Measurements from ENCODE around the gene ADISSP. TPM values are rescaled to one million over a fixed set of nuclear protein-coding genes. Genes with fewer than 3 reads are reported as not detected.

The ADISSP gene
- total RNA-seq, 2 donors from 2014 or later: 13.3 to 19.8 TPM

GRCh38 chr20:3763671-3764601 lies 3.6 kb downstream of the ADISSP start:
- ATAC-seq (no peak), DNase-seq (no peak)
- intact Hi-C loops (cut with DNase I, micrococcal nuclease): no loop called here

- ATAC-seq (no peak), DNase-seq (no peak)
- intact Hi-C loops (cut with DNase I, micrococcal nuclease): no loop called here
Observed at GRCh38 chr20:3760655-3761348, 6.8 kb downstream of the ADISSP start.

GRCh38 chr20:3759884-3760283 lies 7.7 kb downstream of the ADISSP start:
- ATAC-seq: no peak
- intact Hi-C loops (cut with DNase I, micrococcal nuclease): no loop called here
- no peak for DNase-seq

- ATAC-seq (no peak), DNase-seq (no peak)
- intact Hi-C loops (cut with DNase I, micrococcal nuclease): no loop called here
Observed at GRCh38 chr20:3759316-3759823, 8.2 kb downstream of the ADISSP start.

- ATAC-seq (no peak), DNase-seq (no peak)
- intact Hi-C loops (cut with DNase I, micrococcal nuclease): no loop called here
Observed at GRCh38 chr20:3758566-3758965, 9.0 kb downstream of the ADISSP start.

- DNase-seq (no peak), ATAC-seq (no peak)
- intact Hi-C loops (cut with DNase I, micrococcal nuclease): no loop called here
Observed at GRCh38 chr20:3757268-3757667, 10.3 kb downstream of the ADISSP start.

- intact Hi-C loops (cut with DNase I, micrococcal nuclease): no loop called here
- no peak for ATAC-seq
- DNase-seq: no peak
Observed at GRCh38 chr20:3755814-3756480, 11.6 kb downstream of the ADISSP start.

- ATAC-seq (no peak), DNase-seq (no peak)
- intact Hi-C loops (cut with DNase I, micrococcal nuclease): no loop called here
Observed at GRCh38 chr20:3755269-3755668, 12.3 kb downstream of the ADISSP start.

GRCh38 chr20:3754276-3754630 lies 13.3 kb downstream of the ADISSP start:
- ATAC-seq (no peak), DNase-seq (no peak)
- intact Hi-C loops (cut with DNase I, micrococcal nuclease): no loop called here

- intact Hi-C loops (cut with DNase I, micrococcal nuclease): no loop called here
- ATAC-seq (no peak), DNase-seq (no peak)
Observed at GRCh38 chr20:3753501-3754275, 13.9 kb downstream of the ADISSP start.

- intact Hi-C loops (cut with DNase I, micrococcal nuclease): no loop called here
- ATAC-seq: peak; percentile 68
- DNase-seq: peak in 1 of 2 donors; percentile 77
Observed at GRCh38 chr20:3753098-3753497, 14.5 kb downstream of the ADISSP start.

- no peak for DNase-seq
- ATAC-seq: peak; percentile 11
- intact Hi-C loops (cut with DNase I, micrococcal nuclease): no loop called here
Observed at GRCh38 chr20:3752386-3752759, 15.2 kb downstream of the ADISSP start.

- intact Hi-C loops (cut with DNase I, micrococcal nuclease): no loop called here
- DNase-seq (peak; percentile 69 to 74), ATAC-seq (peak; percentile 64)
Observed at GRCh38 chr20:3751675-3752385, 15.7 kb downstream of the ADISSP start.

GRCh38 chr20:3751305-3751674 lies 16.3 kb downstream of the ADISSP start:
- peak; percentile 1 for ATAC-seq
- intact Hi-C loops (cut with DNase I, micrococcal nuclease): no loop called here

GRCh38 chr20:3749689-3750531 lies 17.6 kb downstream of the ADISSP start:
- intact Hi-C loops (cut with DNase I, micrococcal nuclease): no loop called here
- ATAC-seq (peak; percentile 41), DNase-seq (peak in 1 of 2 donors; percentile 32)

More at GRCh38 chr20:3751305-3751674, 16.3 kb downstream of the ADISSP start:
- DNase-seq: no peak

GRCh38 chr20:3749087-3749688 lies 18.4 kb downstream of the ADISSP start:
- ATAC-seq (no peak), DNase-seq (no peak)

GRCh38 chr20:3748073-3748472 lies 19.5 kb downstream of the ADISSP start:
- DNase-seq (no peak), ATAC-seq (no peak)
- intact Hi-C loops (cut with DNase I, micrococcal nuclease): no loop called here

More at GRCh38 chr20:3749087-3749688, 18.4 kb downstream of the ADISSP start:
- intact Hi-C loops (cut with DNase I, micrococcal nuclease): no loop called here

Measured in left colon (tissue), 2 donors.